ENCODE measurements around the gene WDR45B.

WDR45B gene

DNA sequence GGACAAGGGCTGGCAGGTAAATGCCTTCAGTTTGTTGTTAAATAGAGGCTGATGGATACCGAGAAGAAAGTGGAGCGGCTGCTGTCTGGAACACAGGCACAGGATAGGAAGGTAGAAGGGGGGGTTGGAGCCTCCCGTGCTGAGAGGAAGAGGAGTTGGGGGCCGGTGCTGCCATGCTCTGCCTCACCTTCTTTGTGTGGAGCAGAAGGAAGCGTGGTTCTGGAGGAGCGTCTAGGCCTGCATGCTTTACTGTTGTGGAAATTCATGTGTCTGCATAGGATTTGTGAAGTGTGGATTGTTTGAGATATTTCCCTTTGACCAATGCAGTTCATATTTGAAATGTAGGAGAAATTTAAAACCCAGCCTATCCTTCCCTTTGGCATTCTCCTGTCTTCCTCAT lies 76.4 kb downstream of the WDR45B start:
- TF ChIP-seq, protein P1, sequence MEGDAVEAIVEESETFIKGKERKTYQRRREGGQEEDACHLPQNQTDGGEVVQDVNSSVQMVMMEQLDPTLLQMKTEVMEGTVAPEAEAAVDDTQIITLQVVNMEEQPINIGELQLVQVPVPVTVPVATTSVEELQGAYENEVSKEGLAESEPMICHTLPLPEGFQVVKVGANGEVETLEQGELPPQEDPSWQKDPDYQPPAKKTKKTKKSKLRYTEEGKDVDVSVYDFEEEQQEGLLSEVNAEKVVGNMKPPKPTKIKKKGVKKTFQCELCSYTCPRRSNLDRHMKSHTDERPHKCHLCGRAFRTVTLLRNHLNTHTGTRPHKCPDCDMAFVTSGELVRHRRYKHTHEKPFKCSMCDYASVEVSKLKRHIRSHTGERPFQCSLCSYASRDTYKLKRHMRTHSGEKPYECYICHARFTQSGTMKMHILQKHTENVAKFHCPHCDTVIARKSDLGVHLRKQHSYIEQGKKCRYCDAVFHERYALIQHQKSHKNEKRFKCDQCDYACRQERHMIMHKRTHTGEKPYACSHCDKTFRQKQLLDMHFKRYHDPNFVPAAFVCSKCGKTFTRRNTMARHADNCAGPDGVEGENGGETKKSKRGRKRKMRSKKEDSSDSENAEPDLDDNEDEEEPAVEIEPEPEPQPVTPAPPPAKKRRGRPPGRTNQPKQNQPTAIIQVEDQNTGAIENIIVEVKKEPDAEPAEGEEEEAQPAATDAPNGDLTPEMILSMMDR (IDR thresholded peaks at IDR 0.05) = no peak

DNA sequence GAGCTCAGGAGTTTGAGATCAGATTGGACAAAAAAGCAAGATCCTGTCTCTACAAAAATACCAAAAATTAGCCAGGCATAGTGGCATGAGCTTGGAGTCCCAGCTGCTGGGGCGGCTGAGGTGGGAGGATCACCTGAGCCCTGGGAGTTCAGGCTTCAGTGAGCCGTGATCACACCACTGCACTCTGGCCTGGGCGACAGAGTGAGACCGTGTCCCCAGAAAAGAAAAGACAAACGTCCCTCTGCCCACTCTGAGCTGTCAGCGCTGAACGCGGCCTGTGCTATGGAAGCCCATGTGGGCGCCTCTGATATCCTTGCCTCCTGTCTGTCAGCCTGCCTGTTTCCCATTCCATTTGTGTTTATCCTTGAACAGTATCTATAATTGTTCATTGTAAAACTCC lies 78.0 kb downstream of the WDR45B start:
- TF ChIP-seq, protein P1 (IDR thresholded peaks at IDR 0.05) = no peak

DNA sequence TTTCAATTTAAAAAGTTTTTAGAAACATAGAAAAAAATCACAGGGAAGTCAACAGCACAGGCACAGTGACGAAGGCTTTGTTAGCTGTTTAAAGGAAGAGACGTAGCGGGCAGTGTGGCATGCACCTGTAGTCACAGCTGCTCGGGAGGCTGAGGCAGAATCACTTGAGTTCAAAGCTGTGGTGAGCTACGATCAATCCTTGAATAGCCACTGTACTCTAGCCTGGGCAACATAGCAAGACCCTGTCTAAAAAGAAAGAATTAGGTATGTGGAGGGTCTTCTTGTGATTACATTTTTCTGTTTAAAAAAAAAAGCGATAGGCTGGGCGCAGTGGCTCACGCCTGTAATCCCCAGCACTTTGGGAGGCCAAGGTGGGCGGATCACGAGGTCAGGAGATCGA lies 78.6 kb downstream of the WDR45B start:
- TF ChIP-seq, protein P1 (IDR thresholded peaks at IDR 0.05) = no peak

DNA sequence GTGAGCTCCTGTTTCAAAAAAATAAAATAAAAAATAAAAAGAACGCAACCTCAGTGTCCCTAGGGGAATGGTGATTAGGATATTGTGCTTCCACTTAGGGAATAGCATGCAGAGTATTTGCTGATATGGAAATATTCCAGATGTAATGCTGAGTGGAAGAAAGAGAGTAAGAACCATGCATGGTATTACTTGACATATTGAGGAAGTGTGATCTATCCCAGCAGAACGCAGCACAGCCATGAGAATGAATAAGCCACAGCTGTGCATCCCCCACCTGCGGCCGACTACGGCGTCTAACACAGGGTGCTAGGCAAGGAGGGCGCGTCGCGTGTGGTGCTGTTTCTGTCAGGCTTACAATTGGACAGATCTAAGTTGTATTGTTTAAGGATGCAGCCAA lies 79.2 kb downstream of the WDR45B start:
- TF ChIP-seq, protein P1 (IDR thresholded peaks at IDR 0.05) = no peak

DNA sequence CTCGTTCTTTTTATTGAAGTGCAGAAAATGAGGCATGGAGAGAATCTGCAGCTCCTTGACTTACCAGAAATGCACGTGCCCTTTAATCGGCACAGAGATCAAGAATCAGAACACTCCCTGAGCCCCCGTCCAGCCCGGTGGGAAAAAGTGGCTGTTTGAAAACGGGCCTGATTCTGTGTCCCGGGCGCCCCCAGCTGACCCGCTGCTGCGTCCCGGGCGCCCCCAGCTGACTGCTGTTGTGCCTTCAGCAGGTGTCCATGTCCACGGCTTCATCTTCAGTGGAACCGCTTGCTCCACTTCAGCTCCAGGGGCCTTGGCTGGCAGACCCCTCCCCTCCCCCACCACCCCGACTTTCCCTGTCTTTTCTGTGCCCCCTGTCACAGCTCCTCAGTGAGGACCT lies 81.0 kb downstream of the WDR45B start:
- TF ChIP-seq, protein P1 (IDR thresholded peaks at IDR 0.05) = no peak

DNA sequence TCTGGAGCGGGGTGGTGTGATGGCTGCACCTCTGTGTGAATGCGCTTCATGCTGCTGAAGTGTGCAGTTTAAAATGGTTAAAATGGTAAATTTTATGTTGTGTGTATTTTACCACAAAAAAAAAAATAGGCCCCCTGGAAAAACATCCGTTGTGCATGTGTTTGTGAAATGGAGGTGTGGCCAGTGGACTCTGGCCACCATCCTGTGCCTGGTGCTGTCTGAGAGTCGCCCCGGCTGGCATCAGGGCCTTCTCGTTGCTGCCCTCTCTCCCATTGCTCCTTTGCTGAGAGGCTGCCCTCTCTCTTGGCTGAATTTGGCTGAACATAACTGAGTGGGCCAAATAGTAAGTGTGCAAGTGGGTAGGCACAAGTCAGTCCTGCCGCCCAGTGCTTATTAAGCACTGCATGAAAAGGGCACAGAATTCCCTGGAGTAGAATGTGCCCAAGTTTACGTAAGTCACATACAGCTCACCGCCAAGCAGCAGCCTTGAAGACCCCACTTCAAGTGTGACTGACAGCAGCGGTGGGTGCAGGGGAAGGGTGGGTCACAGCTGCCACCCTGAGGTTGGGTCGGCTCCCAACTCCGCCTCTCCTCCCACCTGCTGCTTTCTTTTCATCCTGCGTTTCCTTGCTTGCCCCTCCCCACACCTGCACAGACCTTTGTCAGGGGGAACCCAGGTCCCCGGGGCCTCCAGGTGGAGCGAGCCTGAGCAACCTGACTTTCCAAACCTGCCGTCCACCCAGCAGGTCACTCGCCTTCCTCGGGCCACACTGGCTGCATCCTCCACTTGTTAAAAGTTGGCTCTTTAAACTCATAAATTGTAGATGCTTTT lies 81.9 kb downstream of the WDR45B start:
- TF ChIP-seq, protein P1 (IDR thresholded peaks at IDR 0.05) = no peak

DNA sequence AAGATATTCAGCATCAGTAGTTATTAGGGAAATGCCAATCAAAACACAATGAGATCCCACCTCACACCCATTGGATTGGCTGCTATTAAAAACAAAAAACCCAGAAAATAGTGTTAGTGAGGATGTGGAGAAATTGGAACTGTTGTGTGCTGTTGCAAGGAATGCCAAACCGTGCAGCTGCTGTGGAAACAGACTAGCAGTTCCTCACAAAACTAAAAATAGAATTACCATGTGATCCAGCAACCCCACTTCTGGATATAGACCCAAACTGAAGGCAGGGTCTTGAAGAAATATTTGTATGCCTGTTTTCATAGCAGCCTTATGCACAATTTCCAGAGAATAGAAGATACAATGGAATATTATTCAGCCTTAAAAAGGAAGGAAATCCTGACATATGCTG lies 82.7 kb downstream of the WDR45B start:
- TF ChIP-seq, protein P1 (IDR thresholded peaks at IDR 0.05) = no peak
